IPS-NIHi7 (cell line): ENCODE results near the gene TMTC1.

Source experiments
- DNase-seq: peaks from one replicate; pipeline ENCODE4 v3.0.0; 2012; ENCODE audit warnings: mixed read lengths; ENCODE audit errors: extremely low spot score

The TMTC1 gene

DNA sequence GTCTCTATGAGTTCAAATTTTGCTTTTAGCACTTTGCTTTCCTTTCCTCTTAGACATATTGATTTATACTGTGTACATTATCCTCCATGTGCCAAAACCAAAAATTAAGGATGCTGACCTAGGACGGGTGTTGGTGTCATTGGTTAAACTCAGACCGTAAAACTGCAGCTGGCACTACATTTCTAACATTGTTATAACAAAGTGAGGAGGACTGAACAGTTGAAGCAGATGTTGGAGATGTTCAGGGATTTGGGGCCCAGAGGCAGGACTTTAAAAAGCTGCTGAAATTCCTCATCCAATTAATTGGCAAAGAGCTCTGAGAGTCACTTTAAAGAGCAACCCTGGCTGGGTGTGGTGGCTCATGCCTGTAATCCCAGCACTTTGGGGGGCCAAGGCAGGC is 72.4 kb downstream of the TMTC1 start:
- DNase-seq = no peak

DNA sequence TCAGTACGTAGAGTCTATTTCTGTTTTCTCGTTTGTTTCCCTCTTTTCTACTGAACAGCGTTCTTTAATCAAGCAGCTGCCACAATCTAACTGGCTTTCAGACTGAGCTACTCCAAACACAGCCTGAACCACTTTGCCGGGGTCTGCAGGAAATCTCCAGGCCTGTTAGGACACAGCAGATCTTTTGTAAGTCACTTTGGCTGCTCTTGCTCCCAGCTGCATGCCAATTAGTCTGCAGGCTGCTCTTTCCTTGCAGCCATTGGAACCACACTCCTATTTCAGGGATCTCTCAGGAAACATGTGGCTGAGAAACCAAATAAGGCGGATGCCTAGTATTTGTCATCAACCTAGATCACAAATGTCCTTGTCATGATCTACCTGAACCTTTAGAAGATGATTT is 73.6 kb downstream of the TMTC1 start:
- DNase-seq = peak; percentile 46

DNA sequence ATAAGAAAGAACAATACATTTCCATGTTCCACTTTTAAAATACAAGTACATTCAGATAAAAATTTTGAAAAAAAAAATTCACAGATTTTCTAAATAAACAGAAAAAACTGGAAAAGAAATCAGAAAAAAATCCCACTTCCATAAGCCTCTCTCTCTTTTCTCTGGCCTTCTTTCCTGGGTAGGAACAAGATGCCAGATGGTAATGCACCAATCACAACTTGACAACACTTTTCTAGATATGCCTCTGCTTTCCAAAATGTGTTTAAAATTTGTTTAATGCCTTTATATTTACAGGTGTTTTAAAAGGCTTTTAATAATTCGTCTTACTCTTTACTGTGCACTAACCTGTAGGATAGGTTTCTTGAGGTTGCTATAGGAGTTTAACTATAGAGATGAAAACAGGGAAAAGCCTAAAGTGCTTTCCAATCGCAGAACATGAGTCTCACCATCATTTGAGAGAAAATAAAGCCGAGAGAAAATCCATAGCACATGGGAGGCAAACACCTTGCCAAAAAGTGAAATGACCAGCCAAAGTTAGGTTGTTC is 74.2 kb downstream of the TMTC1 start:
- DNase-seq = no peak

DNA sequence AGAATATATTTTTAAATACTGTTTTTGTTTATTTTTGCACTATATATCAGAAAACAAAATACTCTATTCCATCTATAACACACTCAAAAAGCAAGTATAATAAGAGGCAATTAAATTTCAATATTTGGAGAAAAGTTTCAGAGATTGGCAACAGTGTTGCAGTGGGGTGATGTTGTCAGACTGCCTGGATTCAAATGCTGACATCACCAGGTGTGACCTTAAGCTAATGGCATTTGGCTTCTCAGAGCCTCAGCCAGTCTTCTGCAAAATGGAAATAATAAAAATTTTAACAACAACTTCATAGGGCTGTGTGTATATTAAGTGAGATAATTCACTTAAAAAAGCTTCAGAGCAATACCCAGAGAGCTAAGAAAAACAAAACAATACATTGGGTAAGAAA is 74.7 kb downstream of the TMTC1 start:
- DNase-seq = no peak

DNA sequence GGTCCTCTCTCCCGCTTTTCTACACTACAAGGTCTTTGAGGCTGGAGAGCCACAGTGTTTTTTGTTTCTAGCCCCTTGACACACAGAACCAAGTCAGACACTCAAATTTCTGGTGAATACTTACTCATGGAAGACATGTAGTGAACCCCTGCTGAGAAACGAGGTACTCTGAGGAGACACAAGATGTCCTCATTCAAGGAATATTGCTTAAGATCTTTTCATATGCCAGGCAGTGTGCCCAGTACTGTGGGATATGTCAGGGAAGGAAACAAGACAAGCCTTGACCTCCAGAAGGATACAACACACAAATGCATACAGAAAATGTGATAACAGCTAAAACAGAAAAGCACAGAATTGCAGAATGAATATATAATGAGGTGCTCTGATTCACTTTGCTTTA is 75.9 kb downstream of the TMTC1 start:
- DNase-seq = no peak

DNA sequence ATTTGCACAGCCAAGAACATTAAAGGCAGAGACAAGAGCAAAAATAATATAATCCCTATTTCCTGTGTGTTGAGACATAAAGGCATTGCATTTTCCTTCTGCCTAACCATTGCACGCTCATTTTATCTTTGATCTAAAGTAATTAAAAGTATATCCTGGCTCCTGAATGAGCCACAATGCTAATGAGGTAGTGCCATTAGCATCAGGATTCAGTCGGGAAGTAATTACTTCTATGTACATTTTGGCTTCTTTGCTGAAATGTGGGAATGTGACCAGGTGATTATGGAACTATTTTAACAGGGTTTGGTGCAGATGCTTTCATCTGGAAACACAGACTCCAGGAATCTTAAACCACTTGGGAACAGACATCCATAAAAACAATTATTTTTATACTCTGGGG is 77.4 kb downstream of the TMTC1 start:
- DNase-seq = no peak

DNA sequence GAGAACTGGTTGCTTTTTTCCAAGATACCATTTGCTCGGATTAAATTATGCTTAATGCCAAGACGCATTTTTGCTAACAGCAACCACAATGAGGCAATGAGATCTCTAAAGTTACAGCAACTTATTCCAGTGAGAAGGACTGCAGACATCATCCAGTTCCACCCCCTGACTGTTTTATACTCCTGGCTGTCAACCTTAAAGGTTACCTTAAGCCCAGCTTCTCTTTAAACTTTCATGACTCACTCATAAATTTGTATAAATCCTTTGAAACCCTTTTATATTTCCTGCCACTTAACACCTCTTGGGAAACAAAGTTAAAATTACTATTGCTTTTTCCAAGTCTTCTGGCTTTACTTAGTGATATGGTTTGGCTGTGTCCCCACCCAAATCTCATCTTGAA is 80.2 kb downstream of the TMTC1 start:
- no peak for DNase-seq

DNA sequence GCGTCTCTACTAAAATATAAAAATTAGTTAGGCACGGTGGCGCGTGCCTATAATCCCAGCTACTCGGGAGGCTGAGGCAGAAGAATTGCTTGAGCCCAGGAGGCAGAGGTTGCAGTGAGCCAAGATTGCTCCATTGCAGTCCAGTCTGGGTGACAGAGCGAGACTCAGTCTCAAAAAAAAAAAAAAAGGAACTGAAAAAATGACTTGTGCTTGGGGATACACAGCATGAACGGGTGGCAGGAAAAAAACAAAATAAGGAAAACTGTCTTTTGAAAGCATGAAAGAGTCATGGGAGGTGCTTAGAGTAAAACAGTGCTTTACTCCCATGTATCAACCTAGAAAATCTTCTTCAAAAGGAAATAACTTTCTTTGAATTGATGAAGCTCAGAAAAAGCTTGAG is 80.8 kb downstream of the TMTC1 start:
- DNase-seq = no peak

DNA sequence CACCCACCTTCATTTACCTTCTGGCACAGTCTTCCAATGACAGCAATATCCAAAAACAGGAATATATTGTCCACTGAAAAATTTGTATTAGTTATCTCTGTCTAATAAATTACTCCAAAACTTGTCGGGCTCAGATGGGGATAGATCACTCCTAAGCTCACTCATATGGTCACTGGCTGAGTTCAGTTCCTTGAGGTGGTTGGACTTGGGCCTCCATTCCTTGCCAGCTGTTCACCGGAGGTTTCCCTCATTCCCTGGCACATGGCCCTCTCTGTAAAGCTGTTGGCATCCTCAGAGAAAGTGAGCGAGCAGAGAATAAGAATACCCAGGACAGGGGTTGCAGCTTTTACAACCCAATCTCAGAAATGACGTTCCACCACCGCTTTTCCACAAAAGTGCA is 81.5 kb downstream of the TMTC1 start:
- no peak for DNase-seq

DNA sequence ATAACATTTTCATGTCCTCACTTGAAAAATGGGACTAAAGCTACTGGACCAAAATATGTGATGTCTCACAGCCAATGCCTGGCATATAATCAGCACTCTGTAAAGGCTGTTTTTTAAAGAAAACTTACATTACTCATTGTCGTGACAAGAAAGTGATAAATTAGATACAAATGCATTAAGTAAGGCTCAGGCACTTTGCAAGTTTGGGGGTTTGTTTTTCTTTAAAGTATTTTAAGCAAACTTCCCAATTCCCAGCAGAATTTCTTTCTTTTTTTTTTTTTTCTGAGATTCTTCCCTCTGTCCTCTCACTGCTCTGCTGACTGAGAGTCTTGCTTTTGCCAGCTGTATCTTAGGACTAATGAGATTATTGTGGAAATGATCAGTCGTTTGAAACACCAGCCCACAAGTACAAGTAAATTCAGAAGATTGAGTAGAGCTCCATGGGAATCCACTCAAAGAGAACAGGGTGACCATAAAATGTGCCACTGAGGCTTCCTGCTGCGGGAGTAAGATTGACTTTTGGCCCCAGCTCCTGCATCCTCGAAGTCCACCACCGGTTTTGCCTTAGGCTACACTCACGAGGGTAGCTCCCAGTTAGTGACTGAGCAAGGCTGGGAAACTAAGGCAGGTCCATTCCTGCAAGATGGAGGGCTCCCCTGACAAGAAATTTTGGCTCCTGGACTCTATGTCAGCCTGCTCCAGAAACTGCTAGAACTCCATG is 82.8 kb downstream of the TMTC1 start:
- DNase-seq = no peak

DNA sequence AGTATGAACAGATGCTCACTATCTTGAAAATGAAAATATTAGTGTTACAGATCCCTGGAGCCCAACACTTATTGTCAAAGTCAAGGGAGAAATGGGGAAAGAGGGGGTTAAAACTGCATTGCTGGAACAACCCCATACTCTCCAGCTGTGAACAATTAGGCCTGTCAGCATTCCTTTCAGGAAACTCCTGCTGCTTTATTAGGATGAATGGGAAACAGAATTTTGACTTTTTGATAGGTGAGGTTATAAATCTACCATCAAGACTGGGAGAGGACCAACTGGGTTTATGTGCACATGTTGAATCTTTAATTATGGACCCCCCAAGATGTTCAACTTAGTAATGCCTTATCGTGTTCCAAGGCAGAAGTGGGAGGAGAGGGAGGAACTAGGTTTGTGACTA is 85.0 kb downstream of the TMTC1 start:
- peak; percentile 18 for DNase-seq

DNA sequence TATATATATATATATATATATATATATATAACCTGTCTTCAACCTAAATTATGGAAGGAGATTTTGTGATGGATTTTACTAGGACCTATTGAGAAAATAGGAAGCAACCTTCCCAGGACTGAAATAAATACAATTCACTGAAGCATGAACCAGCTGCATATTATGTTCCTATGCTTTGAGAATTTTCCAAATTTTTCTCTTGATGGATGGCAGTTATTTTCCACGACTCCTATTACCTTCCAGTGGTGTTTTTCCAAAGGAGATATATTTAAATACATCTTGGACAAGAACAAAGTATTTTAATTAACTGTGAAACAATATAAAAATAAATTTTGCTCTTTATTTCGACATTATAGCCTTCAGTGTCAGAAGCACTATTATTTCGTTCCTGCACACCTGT is 87.9 kb downstream of the TMTC1 start:
- DNase-seq = no peak

DNA sequence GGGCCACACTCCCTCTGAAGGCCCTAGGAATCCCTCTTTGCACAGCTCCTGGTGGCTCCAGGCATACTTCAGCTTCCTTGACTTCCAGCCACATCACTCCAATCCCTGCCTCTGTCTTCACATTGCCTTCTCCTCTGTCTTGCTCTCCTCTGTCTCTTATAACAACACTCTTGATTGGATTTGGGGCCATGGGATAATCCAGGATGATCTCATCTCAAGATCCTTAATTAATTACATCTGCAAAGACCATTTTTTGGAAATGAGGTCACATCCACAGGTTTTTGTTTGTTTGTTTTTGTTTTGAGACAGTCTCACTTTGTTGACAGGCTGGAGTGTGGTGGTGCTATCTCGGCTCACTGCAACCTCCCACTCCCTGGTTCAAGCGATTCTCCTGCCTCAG is 88.7 kb downstream of the TMTC1 start:
- no peak for DNase-seq

DNA sequence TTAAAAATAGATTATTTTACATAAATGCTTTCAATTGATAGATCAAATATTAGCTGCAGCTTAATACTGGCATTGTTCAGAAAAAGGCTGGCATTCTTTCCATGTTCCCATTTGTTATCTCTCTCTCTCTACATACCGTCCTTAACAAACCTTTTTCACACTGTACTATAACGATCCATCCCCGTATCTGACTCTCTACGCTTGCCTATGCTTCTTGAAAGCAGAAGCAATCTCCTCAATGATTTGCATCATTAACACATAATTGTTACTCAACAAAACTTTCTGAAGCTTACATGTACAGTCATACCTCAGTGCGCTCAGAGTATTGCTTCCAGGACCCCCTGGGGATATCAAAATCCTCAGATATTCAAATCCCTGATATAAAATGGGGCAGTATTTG is 89.7 kb downstream of the TMTC1 start:
- DNase-seq = no peak

DNA sequence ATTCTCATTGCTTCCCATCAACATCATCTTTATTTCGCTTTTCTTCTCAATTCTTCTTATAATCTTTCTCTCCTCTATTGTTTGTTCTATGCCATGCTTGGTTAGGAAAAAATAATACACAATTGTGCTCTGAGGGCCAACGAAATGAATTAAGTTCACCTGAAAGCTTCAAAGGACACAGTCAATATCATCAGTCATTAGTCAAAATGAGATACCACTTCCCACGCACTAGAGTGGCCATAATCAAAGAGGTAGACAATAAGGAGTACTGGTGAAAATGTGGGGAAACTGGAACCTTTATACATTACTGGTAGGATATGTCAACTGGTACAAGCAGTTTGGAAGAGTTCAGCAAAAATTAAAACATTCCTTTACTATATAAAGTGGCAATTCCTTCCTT is 91.5 kb downstream of the TMTC1 start:
- no peak for DNase-seq

DNA sequence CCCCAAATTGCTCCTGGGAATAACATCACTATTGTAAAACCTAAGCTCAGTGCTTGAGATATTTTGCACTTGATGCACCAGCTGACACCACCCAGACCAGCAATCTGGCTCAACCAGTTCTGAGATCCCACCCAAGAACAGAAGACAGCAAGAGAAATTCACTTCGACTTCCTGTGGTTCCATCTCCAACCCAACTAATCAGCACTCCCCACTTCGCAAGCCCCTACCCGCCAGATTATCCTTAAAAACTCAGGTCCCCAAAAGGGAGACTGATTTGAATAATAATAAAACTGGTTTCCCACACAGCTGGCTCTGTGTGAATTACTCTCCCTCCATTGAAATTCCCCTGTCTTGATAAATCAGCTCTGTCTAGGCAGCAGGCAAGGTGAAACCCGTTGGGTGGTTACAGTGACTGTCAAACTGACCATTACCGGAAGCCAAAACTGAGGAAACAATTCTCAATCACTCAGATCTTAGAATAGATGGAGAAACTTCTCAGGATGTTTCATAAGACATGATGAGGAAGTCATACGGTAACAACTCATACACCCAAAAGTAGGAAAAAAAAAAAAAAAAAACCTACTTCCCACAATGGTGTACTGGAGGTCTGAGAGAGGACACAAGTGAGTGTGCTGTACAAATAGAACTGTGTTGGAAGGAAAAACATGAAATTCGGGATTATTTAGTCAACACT is 92.4 kb downstream of the TMTC1 start:
- no peak for DNase-seq

DNA sequence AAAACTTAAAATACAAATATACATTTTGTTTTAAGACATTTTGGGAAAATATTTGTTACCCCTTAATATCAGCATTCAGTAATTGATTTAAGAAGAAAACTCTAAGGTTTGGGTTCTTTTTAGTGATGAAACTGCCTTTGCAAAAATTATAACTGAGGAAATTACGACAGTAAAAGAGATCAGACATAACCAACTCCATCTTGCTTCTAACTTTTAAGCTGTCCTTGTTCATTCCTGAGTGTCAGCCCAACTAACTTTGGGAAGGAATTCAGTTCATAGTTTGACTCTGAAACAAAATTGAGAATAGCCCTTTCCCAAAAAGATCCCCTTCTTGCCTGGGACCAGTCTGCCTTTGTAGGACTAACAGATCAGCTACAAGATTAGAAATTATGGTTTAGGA is 93.0 kb downstream of the TMTC1 start:
- DNase-seq = no peak

DNA sequence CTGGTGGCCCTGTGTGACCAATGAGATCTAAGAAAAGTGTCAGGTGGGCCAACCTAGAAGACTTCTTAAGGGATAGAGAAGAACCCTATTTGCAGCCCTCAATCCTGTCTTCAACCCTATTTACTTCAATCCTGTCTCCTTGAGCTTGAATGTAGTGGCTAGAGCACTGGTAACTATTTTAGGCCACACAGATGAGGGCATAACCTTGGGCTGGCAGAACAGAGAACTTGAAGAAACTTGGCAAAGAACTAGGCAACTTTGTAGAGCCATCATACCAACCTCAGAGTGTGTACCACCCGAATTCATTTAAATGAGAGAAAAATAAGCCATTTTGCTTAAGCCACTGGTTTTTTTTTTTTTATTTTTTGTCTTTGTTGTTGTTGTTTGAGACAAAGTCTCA is 94.8 kb downstream of the TMTC1 start:
- no peak for DNase-seq

DNA sequence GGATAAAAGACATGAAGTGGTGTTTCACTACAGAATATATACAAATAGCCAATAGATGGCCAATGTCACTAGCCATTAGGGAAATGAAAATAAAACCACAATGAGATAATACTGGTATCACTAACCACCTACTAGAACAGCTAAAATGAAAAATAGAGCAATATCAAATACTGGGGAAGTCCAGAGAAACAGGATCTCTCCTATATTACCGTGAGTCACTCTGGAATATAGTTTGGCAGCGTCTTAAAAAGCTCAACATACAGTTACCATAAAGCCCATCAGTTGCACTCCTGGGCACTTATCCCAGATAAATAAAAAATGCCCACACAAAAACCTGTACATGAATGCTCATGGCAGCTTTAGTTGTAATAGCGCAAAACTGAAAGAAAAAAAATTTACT is 101.7 kb downstream of the TMTC1 start:
- no peak for DNase-seq

DNA sequence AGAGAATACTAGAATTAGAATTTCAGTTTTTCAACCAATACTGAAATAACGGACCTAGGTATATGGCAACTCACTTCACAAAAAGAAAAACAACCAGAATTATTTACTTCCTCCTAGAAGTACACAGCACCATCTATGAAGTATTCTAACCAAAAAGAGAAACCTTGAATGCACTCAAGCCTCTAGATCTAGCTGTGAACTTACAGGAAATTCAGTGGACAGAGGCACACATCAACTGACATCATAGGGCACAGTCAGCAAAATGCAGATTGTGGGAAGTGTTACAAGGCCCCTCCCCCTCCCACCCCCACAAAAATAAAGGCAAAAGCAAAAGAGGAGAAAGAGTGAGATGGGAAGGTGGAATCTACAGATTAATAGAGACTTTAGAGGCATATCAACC is 102.4 kb downstream of the TMTC1 start:
- no peak for DNase-seq

DNA sequence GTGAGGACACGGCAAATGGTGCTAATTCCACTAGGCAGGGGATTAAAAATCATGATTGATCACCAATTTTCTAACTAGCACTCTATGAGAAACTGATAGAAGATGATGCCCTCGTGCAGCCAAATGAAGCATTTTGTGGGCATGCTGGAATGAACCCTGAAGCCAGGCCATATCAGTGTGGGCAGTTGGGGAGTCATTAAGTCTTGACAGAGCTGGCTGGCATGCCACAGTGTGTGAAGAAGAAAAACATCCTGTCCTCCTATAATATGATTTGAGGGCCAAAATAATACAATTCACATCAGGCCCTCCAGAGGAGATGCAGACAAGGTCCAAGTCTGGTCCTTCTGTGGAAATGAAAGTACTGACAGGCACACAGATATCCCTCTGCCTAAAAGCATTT is 107.1 kb downstream of the TMTC1 start:
- DNase-seq = no peak

DNA sequence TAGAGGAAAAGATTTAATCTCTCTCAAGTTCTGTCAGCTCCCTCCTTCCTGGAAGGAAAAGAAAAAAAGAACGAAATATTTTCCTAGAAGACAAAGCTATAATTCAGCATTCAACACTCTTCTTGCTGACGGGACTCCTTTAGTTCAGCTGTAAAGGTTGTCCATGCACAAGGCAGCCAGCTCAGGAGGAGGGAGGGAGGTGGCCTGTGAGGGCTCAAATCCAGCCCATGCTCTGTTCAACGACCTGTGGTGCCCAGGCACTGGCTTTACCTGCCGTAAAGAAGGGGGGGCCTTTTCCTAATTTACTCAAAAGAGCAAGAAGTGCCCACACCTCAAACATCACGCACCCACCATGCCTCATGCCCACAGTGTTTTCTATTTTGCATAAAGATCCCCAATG is 109.3 kb downstream of the TMTC1 start:
- DNase-seq = no peak

DNA sequence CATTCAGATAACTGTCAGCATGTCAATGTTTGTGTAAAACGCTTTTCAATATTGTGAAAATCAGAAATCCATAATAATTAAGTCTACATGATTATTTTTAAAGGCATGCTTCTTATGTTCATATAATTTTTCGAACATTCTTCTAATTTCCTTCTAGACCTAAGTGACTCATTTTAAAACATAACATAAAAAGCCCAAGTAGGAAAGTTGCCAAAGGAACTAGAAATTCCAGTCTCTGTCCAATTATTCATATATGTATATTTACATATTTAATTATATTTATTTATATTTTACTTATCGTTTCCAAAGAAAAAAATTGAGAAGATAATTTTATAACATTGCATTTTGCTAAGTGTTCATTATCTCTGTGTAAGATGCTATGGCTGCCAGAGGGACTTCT is 110.4 kb downstream of the TMTC1 start:
- DNase-seq = no peak

DNA sequence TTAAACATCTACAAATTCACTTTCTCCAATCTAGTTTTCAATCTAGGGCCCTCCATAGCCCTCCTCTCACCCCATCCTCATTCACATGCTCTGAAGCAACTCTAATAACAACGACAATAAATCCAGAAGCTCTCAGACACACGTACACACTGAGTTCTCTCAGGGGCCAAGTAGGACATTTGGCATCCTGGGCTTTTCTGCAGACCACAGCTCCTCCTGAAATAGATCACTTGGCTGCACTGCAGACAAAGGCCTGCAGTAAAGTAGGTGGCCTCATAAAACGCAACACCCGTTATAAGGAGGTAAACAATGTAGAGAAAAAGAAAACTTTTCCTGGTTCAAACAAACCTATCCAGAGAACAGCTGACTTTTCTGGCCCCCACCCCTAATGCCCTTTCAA is 111.2 kb downstream of the TMTC1 start:
- DNase-seq = no peak
